Measurements from ENCODE around the gene CFAP410. TPM values are rescaled to one million over a fixed set of nuclear protein-coding genes. Genes with fewer than 3 reads are reported as not detected.
A peak's percentile ranks its signal among the peaks of the same experiment; 100 is the strongest.

CFAP410 gene
- total RNA-seq, 2 donors from 2014 or later: 33.1 to 35.7 TPM

DNA sequence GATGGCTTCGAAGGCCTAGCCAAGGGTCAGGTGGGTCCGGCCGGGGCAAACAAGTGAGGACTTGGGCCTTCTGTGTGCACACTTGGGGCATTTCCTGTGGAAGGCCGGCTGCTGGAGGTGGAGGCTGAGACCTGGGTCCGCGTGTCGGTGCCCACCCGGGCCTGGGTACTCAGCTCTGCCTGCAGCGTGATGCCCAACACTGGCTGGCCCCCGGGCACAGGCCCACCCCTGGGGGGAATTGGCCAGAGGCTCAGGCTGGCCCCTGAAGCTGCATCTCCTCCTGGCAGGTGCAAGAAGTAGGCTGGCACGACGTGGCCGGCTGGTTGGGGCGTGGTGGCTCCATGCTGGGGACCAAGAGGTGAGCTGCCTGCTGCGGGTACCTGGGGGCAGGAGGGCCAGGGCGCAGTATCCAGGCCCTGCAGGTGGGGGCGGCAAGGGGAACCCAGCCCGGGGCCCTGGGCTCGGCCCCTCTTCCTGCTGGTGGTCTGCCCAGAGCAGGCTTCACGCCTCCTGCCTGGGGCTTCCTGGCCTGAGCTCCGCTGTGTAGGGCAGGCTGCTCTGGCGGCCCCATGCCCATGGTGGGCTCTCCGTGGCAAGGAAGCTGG lies 17.2 kb downstream of the CFAP410 start:
- peaks cover 14% of the 10 kb centered on the region for H3K36me3 Mint-ChIP-seq (ENCODE audit: low read depth)
- Histone ChIP-seq H3K9ac (ENCODE audit: extremely low read depth, low read length, poor library complexity, severe bottlenecking) (no peak overlapping the region), H3K9me3 (ENCODE audit: control insufficient read depth, low read length) (no peaks in the 10 kb centered on the region), H3K4me1 (ENCODE audit: control insufficient read depth, insufficient read depth, low read length) (no peaks in the 10 kb centered on the region), H3K27ac (ENCODE audit: low read depth, low read length) (no peak overlapping the region), H3K4me3 (ENCODE audit: low read length) (no peak overlapping the region), H3K36me3 (ENCODE audit: control insufficient read depth, insufficient read depth, low read length) (peaks cover 23% of the 10 kb centered on the region), H3K27me3 (ENCODE audit: control insufficient read depth, insufficient read depth, low read length, poor library complexity, severe bottlenecking) (no peaks in the 10 kb centered on the region)
- no peak for DNase-seq
- H3K27me3 Mint-ChIP-seq (ENCODE audit: insufficient read depth): no peaks in the 10 kb centered on the region
- no peak overlapping the region for H3K4me3 Mint-ChIP-seq
- no peak overlapping the region for H3K27ac Mint-ChIP-seq
- no peaks in the 10 kb centered on the region for H3K4me1 Mint-ChIP-seq
- H3K9me3 Mint-ChIP-seq: no peaks in the 10 kb centered on the region
- TF ChIP-seq, protein P1, sequence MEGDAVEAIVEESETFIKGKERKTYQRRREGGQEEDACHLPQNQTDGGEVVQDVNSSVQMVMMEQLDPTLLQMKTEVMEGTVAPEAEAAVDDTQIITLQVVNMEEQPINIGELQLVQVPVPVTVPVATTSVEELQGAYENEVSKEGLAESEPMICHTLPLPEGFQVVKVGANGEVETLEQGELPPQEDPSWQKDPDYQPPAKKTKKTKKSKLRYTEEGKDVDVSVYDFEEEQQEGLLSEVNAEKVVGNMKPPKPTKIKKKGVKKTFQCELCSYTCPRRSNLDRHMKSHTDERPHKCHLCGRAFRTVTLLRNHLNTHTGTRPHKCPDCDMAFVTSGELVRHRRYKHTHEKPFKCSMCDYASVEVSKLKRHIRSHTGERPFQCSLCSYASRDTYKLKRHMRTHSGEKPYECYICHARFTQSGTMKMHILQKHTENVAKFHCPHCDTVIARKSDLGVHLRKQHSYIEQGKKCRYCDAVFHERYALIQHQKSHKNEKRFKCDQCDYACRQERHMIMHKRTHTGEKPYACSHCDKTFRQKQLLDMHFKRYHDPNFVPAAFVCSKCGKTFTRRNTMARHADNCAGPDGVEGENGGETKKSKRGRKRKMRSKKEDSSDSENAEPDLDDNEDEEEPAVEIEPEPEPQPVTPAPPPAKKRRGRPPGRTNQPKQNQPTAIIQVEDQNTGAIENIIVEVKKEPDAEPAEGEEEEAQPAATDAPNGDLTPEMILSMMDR (conservative IDR thresholded peaks at IDR 0.05): peak; percentile 23
- 94 to 95% methylated on average over 13 to 23 of the region's 23 CpGs for WGBS, 2 experiments (ENCODE audit: insufficient coverage in 1 of 2, insufficient read length in 1 of 2)

DNA sequence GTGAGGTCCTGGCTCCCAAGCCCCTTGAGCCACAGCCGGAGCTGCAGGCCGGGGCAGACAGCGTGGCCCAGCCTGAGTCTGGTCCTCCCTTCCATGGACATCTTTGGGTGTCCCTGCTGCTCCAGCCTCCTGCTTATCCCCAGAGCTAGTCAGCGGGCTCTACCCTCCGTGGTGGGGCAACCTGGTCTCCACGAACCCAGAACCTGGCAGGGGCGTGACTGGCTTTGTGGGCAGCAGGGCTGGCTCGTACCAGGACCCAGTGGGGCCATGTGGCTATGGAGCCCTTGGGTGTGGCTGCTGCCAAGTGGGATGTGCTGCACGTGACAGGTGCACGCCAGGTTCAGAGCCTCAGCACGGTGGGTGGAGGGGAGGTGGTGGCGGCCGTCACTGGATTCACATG lies 18.3 kb downstream of the CFAP410 start:
- peaks cover 18% of the 10 kb centered on the region for H3K36me3 Mint-ChIP-seq (ENCODE audit: low read depth)
- no peak for DNase-seq
- TF ChIP-seq, protein P1 (conservative IDR thresholded peaks at IDR 0.05): no peak
- Histone ChIP-seq H3K4me3 (ENCODE audit: low read length) (no peak overlapping the region), H3K4me1 (ENCODE audit: control insufficient read depth, insufficient read depth, low read length) (no peaks in the 10 kb centered on the region), H3K27me3 (ENCODE audit: control insufficient read depth, insufficient read depth, low read length, poor library complexity, severe bottlenecking) (no peaks in the 10 kb centered on the region), H3K9me3 (ENCODE audit: control insufficient read depth, low read length) (no peaks in the 10 kb centered on the region), H3K27ac (ENCODE audit: low read depth, low read length) (no peak overlapping the region), H3K9ac (ENCODE audit: extremely low read depth, low read length, poor library complexity, severe bottlenecking) (no peak overlapping the region), H3K36me3 (ENCODE audit: control insufficient read depth, insufficient read depth, low read length) (peaks cover 29% of the 10 kb centered on the region)
- no peaks in the 10 kb centered on the region for H3K9me3 Mint-ChIP-seq
- no peaks in the 10 kb centered on the region for H3K27me3 Mint-ChIP-seq (ENCODE audit: insufficient read depth)
- H3K27ac Mint-ChIP-seq: no peak overlapping the region
- 94 to 98% methylated on average over 9 to 13 of the region's 13 CpGs for WGBS, 2 experiments (ENCODE audit: insufficient coverage in 1 of 2, insufficient read length in 1 of 2)
- H3K4me1 Mint-ChIP-seq: no peaks in the 10 kb centered on the region
- no peak overlapping the region for H3K4me3 Mint-ChIP-seq

DNA sequence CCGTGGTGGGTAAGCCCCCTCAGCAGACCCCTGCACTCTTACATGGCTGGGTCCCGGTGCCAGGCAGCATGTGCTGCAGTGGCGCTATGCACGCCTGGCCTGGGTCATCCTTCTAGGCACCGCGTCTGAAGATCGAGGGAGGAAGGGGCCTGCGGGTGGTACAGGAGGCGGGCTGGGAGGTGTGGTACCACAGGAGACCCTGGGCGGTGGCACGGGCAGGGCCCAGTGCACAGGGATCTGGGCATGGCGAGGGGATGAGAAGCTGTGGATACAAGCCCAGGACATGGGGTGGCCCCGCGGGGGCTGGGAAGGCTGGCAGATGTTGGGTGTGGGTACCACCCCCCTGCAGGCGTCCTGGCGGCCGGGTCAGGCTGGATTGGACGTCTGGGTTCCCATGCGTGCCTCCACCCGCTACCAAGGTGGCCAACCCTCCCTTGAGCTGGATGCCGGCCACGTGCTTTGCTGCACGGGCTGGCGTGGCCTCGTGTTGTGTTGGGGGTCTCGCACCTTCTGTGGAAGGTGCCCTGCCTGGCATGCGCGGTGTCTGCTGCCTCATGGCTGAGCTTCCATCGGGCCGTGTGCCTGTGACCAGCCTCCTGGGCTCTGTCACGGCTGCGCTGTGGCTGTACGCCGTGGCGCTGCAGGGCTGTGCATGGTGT lies 19.7 kb downstream of the CFAP410 start:
- H3K27me3 Mint-ChIP-seq (ENCODE audit: insufficient read depth): no peaks in the 10 kb centered on the region
- Histone ChIP-seq H3K27me3 (ENCODE audit: control insufficient read depth, insufficient read depth, low read length, poor library complexity, severe bottlenecking) (no peaks in the 10 kb centered on the region), H3K9ac (ENCODE audit: extremely low read depth, low read length, poor library complexity, severe bottlenecking) (no peak overlapping the region), H3K4me3 (ENCODE audit: low read length) (no peak overlapping the region), H3K36me3 (ENCODE audit: control insufficient read depth, insufficient read depth, low read length) (peaks cover 26% of the 10 kb centered on the region), H3K4me1 (ENCODE audit: control insufficient read depth, insufficient read depth, low read length) (no peaks in the 10 kb centered on the region), H3K27ac (ENCODE audit: low read depth, low read length) (no peak overlapping the region), H3K9me3 (ENCODE audit: control insufficient read depth, low read length) (no peaks in the 10 kb centered on the region)
- no peaks in the 10 kb centered on the region for H3K9me3 Mint-ChIP-seq
- no peak overlapping the region for H3K4me3 Mint-ChIP-seq
- H3K4me1 Mint-ChIP-seq: no peaks in the 10 kb centered on the region
- H3K36me3 Mint-ChIP-seq (ENCODE audit: low read depth): peaks cover 18% of the 10 kb centered on the region
- whole genome bisulfite sequencing, 2 experiments (ENCODE audit: insufficient coverage in 1 of 2, insufficient read length in 1 of 2): 94 to 95% methylated on average over 29 to 35 of the region's 35 CpGs
- no peak overlapping the region for H3K27ac Mint-ChIP-seq
- TF ChIP-seq, protein P1 (conservative IDR thresholded peaks at IDR 0.05): no peak
- DNase-seq: no peak
